Gastrocnemius medialis (tissue), 4 donors: Measurements from ENCODE around the gene CACTIN. TPM values are rescaled to one million over a fixed set of nuclear protein-coding genes. Genes with fewer than 3 reads are reported as not detected.

Source experiments
- ATAC-seq, 2 donors: fragments of 150-250 bp; one replicate each; pipeline ENCODE4 v1.9.1; 2016
- DNase-seq, 2 donors: peaks; one replicate each; pipeline ENCODE4 v3.0.0-alpha.2; 2019
- H3K27ac ChIP-seq, 4 donors: fragments of 200-600 bp; sonication (generic); 1 replicate in 1 of 4; 2 replicates in 3 of 4; pipeline ENCODE4 v1.5.1; 2016 to 2018; ENCODE audit warnings: mild to moderate bottlenecking in 2 of 4, moderate library complexity in 1 of 4
- H3K27me3 ChIP-seq, 3 donors: fragments of 200-600 bp; sonication (generic) in 2 of 3; 1 replicate in 1 of 3; 2 replicates in 2 of 3; pipeline versions ENCODE4 v1.5.1 to v1.6.0; 2016 to 2019; ENCODE audit warnings: mild to moderate bottlenecking in 1 of 3, moderate library complexity in 1 of 3
- H3K36me3 ChIP-seq, 2 donors: fragments of 200-600 bp; sonication (generic) in 1 of 2; one replicate each; pipeline ENCODE4 v1.5.1; 2017 to 2018
- H3K4me1 ChIP-seq, 2 donors: fragments of 200-600 bp; sonication (generic) in 1 of 2; one replicate each; pipeline ENCODE4 v1.5.1; 2016 to 2017; ENCODE audit warnings: mild to moderate bottlenecking in 2 of 2
- H3K4me3 ChIP-seq, 4 donors: fragments of 200-600 bp; sonication (generic) in 3 of 4; 1 replicate in 1 of 4; 2 replicates in 3 of 4; pipeline ENCODE4 v1.5.1; 2016 to 2019; ENCODE audit warnings: mild to moderate bottlenecking in 2 of 4
- H3K9me3 ChIP-seq, 3 donors: fragments of 200-600 bp; sonication (generic) in 2 of 3; 1 replicate in 1 of 3; 2 replicates in 2 of 3; pipeline ENCODE4 v1.5.1; 2016 to 2019
- CTCF ChIP-seq, 5 experiments: fragments of 450-650 bp in 3 of 5; fragments of 200-600 bp in 2 of 5; sonication (generic) in 2 of 5; IDR thresholded peaks in 4 of 5; conservative IDR thresholded peaks in 1 of 5; 1 replicate in 4 of 5; 2 replicates in 1 of 5; pipeline ENCODE4 v1.5.1; 2016 to 2019; ENCODE audit warnings: antibody characterized with exemption in 5 of 5, mild to moderate bottlenecking in 3 of 5, moderate library complexity in 3 of 5
- POLR2A ChIP-seq, 2 donors: fragments of 450-650 bp; IDR thresholded peaks; one replicate each; pipeline ENCODE4 v1.6.1; 2017; ENCODE audit warnings: antibody characterized with exemption in 2 of 2, mild to moderate bottlenecking in 2 of 2, moderate library complexity in 2 of 2
- in situ Hi-C, 4 donors: fragments of 200-750 bp; cut with MboI; loops; one replicate each; pipeline versions ENCODE4 v1.15.0 to v1.8.0; 2017; ENCODE audit warnings: low sequenced_read_pairs in 4 of 4
- intact Hi-C: fragments of 100-400 bp; cut with DNase I; formaldehyde crosslinking; loops from one replicate; pipeline ENCODE4 v1.15.1; 2023; ENCODE audit warnings: low total_unique reads
- total RNA-seq, 4 donors: library from RNA; depleted of rRNA; stranded (reverse); fragments of >200 nt; gene quantifications; one replicate each; pipeline versions ENCODE4 v1.1.0 to v1.2.3, GENCODE V29; 2016

The CACTIN gene
- total RNA-seq, 4 donors from 2014 or later, result 19.5 to 28.4 (median 27.4) TPM

GRCh38 chr19:3610745-3611717 is 15.6 kb downstream of the CACTIN start:
- in situ Hi-C loops, result no loop called here
- ATAC-seq (no peak), DNase-seq (no peak)
- Histone ChIP-seq H3K36me3 (peaks cover 3 to 29% of the 10 kb centered on the region in 2 donors), H3K4me3 (no peak overlapping the region), H3K4me1 (peaks cover 6 to 19% of the 10 kb centered on the region in 2 donors), H3K9me3 (no peaks in the 10 kb centered on the region), H3K27ac (peak overlapping the region in 3 of 4 donors; percentile 18 to 80 (median 72)), H3K27me3 (peaks cover 6 to 10% (median 7%) of the 10 kb centered on the region in 3 donors)
- TF ChIP-seq CTCF (IDR thresholded peaks at IDR 0.05 in 4 of 5, conservative IDR thresholded peaks at IDR 0.05 in 1 of 5), result no peak
- TF ChIP-seq POLR2A (IDR thresholded peaks at IDR 0.05), result no peak
- intact Hi-C loops, result no loop called here

GRCh38 chr19:3609779-3610719 is 16.5 kb downstream of the CACTIN start:
- no peaks in the 10 kb centered on the region for H3K9me3 ChIP-seq
- in situ Hi-C loops (no loop called here), intact Hi-C loops (no loop called here)
- no peak for DNase-seq
- no peak overlapping the region for H3K4me3 ChIP-seq
- H3K4me1 ChIP-seq, result peaks cover 6 to 23% of the 10 kb centered on the region in 2 donors
- H3K36me3 ChIP-seq, result peaks cover 3 to 27% of the 10 kb centered on the region in 2 donors
- TF ChIP-seq CTCF (IDR thresholded peaks at IDR 0.05 in 4 of 5, conservative IDR thresholded peaks at IDR 0.05 in 1 of 5) (no peak), POLR2A (IDR thresholded peaks at IDR 0.05) (no peak)
- ATAC-seq, result no peak
- peak overlapping the region in 3 of 4 donors; percentile 72 to 80 (median 75) for H3K27ac ChIP-seq
- H3K27me3 ChIP-seq, result peaks cover 15 to 19% (median 16%) of the 10 kb centered on the region in 3 donors

GRCh38 chr19:3608750-3609322 is 17.8 kb downstream of the CACTIN start:
- intact Hi-C loops (no loop called here), in situ Hi-C loops (no loop called here)
- Histone ChIP-seq H3K9me3 (no peaks in the 10 kb centered on the region), H3K27me3 (peaks cover 18 to 21% (median 19%) of the 10 kb centered on the region in 3 donors), H3K4me1 (peaks cover 6 to 23% of the 10 kb centered on the region in 2 donors), H3K36me3 (peaks cover 3 to 27% of the 10 kb centered on the region in 2 donors), H3K27ac (peak overlapping the region; percentile 62 to 80 (median 74)), H3K4me3 (no peak overlapping the region)
- TF ChIP-seq CTCF (IDR thresholded peaks at IDR 0.05 in 4 of 5, conservative IDR thresholded peaks at IDR 0.05 in 1 of 5) (no peak), POLR2A (IDR thresholded peaks at IDR 0.05) (no peak)
- no peak for DNase-seq
- ATAC-seq, result no peak

GRCh38 chr19:3608079-3608641 is 18.4 kb downstream of the CACTIN start:
- intact Hi-C loops, result no loop called here
- H3K4me3 ChIP-seq, result no peak overlapping the region
- H3K27me3 ChIP-seq, result peaks cover 19 to 21% (median 20%) of the 10 kb centered on the region in 3 donors
- DNase-seq (no peak), ATAC-seq (no peak)
- H3K36me3 ChIP-seq, result peaks cover 3 to 27% of the 10 kb centered on the region in 2 donors
- TF ChIP-seq POLR2A (IDR thresholded peaks at IDR 0.05), result no peak
- no peak for TF ChIP-seq CTCF (IDR thresholded peaks at IDR 0.05 in 4 of 5, conservative IDR thresholded peaks at IDR 0.05 in 1 of 5)
- no peaks in the 10 kb centered on the region for H3K9me3 ChIP-seq
- H3K4me1 ChIP-seq, result peaks cover 8 to 23% of the 10 kb centered on the region in 2 donors
- peak overlapping the region; percentile 62 to 80 (median 74) for H3K27ac ChIP-seq
- in situ Hi-C loops, result no loop called here
